ENCODE results near the gene TMEM218. TPM values are rescaled to one million over a fixed set of nuclear protein-coding genes. Genes with fewer than 3 reads are reported as not detected.

Gene TMEM218
- total RNA-seq, 1 donor from 2014 or later, result 11.9 TPM

DNA sequence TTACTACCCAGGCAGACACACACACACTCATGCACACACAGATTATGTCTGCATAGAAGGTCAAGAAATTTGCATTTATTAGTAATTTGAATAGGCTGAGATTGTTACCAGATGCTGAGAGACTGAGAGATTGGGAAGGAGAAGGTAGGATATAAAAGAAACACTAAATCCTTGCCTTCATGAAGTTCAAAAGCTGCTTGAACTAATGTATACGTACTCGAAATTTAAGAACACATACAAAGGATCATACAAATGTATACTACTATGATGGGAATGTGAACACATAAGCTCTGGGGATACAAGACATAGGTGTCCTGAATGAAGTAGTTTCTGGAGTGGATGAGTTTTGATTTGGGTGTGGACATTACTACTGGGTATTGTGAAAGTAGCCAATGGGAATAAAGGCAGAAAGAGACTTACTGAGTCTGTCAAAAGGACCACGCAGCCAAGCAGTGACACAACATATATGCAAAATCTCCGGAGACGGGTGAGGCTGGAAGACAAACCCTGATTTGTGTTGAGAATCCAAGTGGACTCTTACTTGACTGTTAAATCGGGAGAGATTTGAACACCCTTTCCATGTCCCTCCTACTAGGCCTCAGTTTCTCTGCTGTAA lies 45.8 kb upstream of the TMEM218 start:
- no peak overlapping the region for H3K4me3 ChIP-seq (ENCODE audit: insufficient read depth, low read depth, low read length)
- no peaks in the 10 kb centered on the region for H3K4me1 ChIP-seq (ENCODE audit: insufficient read depth, low read length)
- H3K27me3 ChIP-seq (ENCODE audit: insufficient read depth, low read length), result no peaks in the 10 kb centered on the region
- Mint-ChIP-seq H3K27me3 (ENCODE audit: low read depth, unreplicated experiment) (peaks cover 14% of the 10 kb centered on the region), H3K27ac (ENCODE audit: unreplicated experiment) (no peak overlapping the region), H3K4me3 (ENCODE audit: unreplicated experiment) (no peak overlapping the region), H3K36me3 (ENCODE audit: low read depth, unreplicated experiment) (peaks cover 8% of the 10 kb centered on the region), H3K4me1 (ENCODE audit: low read depth, unreplicated experiment) (no peaks in the 10 kb centered on the region), H3K9me3 (ENCODE audit: unreplicated experiment) (peaks cover 2% of the 10 kb centered on the region)
- H3K9me3 ChIP-seq (ENCODE audit: insufficient read depth, low read depth, low read length), result no peaks in the 10 kb centered on the region
- no peaks in the 10 kb centered on the region for H3K36me3 ChIP-seq (ENCODE audit: insufficient read depth, low read length)
- H3K4me2 ChIP-seq (ENCODE audit: low read length), result no peak overlapping the region
- no peak overlapping the region for H3K9ac ChIP-seq (ENCODE audit: low read length)
- no peak for TF ChIP-seq EZH2 (IDR thresholded peaks at IDR 0.05; ENCODE audit: insufficient read depth, low read length)
- TF ChIP-seq, protein P1, sequence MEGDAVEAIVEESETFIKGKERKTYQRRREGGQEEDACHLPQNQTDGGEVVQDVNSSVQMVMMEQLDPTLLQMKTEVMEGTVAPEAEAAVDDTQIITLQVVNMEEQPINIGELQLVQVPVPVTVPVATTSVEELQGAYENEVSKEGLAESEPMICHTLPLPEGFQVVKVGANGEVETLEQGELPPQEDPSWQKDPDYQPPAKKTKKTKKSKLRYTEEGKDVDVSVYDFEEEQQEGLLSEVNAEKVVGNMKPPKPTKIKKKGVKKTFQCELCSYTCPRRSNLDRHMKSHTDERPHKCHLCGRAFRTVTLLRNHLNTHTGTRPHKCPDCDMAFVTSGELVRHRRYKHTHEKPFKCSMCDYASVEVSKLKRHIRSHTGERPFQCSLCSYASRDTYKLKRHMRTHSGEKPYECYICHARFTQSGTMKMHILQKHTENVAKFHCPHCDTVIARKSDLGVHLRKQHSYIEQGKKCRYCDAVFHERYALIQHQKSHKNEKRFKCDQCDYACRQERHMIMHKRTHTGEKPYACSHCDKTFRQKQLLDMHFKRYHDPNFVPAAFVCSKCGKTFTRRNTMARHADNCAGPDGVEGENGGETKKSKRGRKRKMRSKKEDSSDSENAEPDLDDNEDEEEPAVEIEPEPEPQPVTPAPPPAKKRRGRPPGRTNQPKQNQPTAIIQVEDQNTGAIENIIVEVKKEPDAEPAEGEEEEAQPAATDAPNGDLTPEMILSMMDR (IDR thresholded peaks at IDR 0.05; ENCODE audit: insufficient read depth, low read depth, low read length), result no peak
- DNase-seq (ENCODE audit: low read depth) (no peak), FAIRE-seq (no peak)
- H3K27ac ChIP-seq (ENCODE audit: low read depth, low read length), result no peak overlapping the region
- H2AFZ ChIP-seq (ENCODE audit: low read depth, low read length), result no peak overlapping the region
- no peaks in the 10 kb centered on the region for H3K79me2 ChIP-seq (ENCODE audit: insufficient read depth, low read length)
- no peaks in the 10 kb centered on the region for H4K20me1 ChIP-seq (ENCODE audit: insufficient read depth, low read length)

DNA sequence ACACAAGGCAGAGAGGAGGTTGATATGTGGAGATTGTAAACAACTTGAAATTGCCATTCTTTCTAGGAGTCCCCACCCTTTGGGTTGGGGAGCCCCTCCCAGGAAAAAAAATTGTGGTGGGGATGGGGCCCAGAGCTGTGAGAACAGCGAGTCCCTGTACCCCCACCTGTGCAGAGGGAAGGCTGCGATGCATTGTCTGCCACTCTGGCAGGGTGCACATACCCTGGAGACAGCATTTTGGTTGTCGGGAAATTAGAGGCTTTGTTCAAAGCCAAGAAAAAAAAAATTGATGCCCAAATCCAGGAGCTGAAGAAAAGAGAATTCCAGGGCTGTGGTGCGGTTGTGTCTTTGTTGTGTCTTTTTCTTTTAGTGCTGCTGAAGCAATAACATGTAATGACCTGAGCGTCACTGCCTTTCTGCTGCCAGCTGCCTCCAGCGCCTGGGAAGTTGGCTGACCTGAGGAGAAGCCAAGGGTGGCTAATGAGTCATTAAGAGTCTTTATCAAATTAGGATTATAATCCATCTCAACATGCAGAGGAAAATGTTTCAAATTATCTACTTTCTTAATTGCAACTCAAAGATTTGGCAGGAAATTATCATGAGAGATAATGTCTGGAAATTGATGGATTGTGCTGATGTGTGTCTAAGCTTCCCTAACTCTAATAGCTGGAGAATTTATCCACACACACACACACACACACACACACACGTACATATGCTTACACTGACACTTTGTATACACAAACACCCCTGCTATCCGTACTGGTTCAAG lies 45.1 kb upstream of the TMEM218 start:
- Histone ChIP-seq H3K27ac (ENCODE audit: low read depth, low read length) (no peak overlapping the region), H3K9ac (ENCODE audit: low read length) (no peak overlapping the region), H4K20me1 (ENCODE audit: insufficient read depth, low read length) (no peaks in the 10 kb centered on the region), H3K4me3 (ENCODE audit: insufficient read depth, low read depth, low read length) (no peak overlapping the region), H3K9me3 (ENCODE audit: insufficient read depth, low read depth, low read length) (no peaks in the 10 kb centered on the region), H3K79me2 (ENCODE audit: insufficient read depth, low read length) (no peaks in the 10 kb centered on the region), H3K4me2 (ENCODE audit: low read length) (no peak overlapping the region), H3K27me3 (ENCODE audit: insufficient read depth, low read length) (no peaks in the 10 kb centered on the region), H3K4me1 (ENCODE audit: insufficient read depth, low read length) (no peaks in the 10 kb centered on the region), H2AFZ (ENCODE audit: low read depth, low read length) (no peak overlapping the region), H3K36me3 (ENCODE audit: insufficient read depth, low read length) (no peaks in the 10 kb centered on the region)
- H3K9me3 Mint-ChIP-seq (ENCODE audit: unreplicated experiment), result peaks cover 2% of the 10 kb centered on the region
- H3K36me3 Mint-ChIP-seq (ENCODE audit: low read depth, unreplicated experiment), result peaks cover 8% of the 10 kb centered on the region
- FAIRE-seq (no peak), DNase-seq (ENCODE audit: low read depth) (no peak)
- H3K27me3 Mint-ChIP-seq (ENCODE audit: low read depth, unreplicated experiment), result peaks cover 17% of the 10 kb centered on the region
- H3K4me1 Mint-ChIP-seq (ENCODE audit: low read depth, unreplicated experiment), result no peaks in the 10 kb centered on the region
- no peak overlapping the region for H3K4me3 Mint-ChIP-seq (ENCODE audit: unreplicated experiment)
- no peak overlapping the region for H3K27ac Mint-ChIP-seq (ENCODE audit: unreplicated experiment)
- TF ChIP-seq, protein P1 (IDR thresholded peaks at IDR 0.05; ENCODE audit: insufficient read depth, low read depth, low read length), result no peak
- no peak for TF ChIP-seq EZH2 (IDR thresholded peaks at IDR 0.05; ENCODE audit: insufficient read depth, low read length)

DNA sequence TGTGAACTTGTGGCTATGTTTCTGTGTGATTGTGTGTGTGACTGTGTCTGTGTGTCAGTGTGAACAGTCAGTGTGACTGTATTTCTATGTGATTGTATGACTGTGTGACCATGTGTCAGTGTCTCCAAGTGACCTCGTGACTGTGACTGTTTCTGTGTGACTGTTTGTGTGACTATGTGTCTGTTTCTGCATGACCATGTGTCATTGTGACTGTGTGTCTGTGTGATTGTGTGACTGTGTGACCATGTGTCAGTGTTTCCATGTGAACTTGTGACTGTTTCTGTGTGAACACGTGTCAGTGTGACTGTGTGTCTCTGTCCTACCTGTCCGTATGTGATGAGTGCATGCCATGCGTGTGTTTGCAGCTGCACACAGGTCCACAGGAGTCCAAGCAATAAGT lies 44.3 kb upstream of the TMEM218 start:
- H4K20me1 ChIP-seq (ENCODE audit: insufficient read depth, low read length), result no peaks in the 10 kb centered on the region
- H3K4me1 ChIP-seq (ENCODE audit: insufficient read depth, low read length), result no peaks in the 10 kb centered on the region
- Mint-ChIP-seq H3K27me3 (ENCODE audit: low read depth, unreplicated experiment) (peaks cover 17% of the 10 kb centered on the region), H3K36me3 (ENCODE audit: low read depth, unreplicated experiment) (peaks cover 8% of the 10 kb centered on the region), H3K4me3 (ENCODE audit: unreplicated experiment) (no peak overlapping the region), H3K9me3 (ENCODE audit: unreplicated experiment) (peaks cover 2% of the 10 kb centered on the region), H3K4me1 (ENCODE audit: low read depth, unreplicated experiment) (no peaks in the 10 kb centered on the region), H3K27ac (ENCODE audit: unreplicated experiment) (no peak overlapping the region)
- H3K4me3 ChIP-seq (ENCODE audit: insufficient read depth, low read depth, low read length), result no peak overlapping the region
- no peaks in the 10 kb centered on the region for H3K27me3 ChIP-seq (ENCODE audit: insufficient read depth, low read length)
- no peak for TF ChIP-seq EZH2 (IDR thresholded peaks at IDR 0.05; ENCODE audit: insufficient read depth, low read length)
- TF ChIP-seq, protein P1 (IDR thresholded peaks at IDR 0.05; ENCODE audit: insufficient read depth, low read depth, low read length), result no peak
- no peak for FAIRE-seq
- H3K4me2 ChIP-seq (ENCODE audit: low read length), result no peak overlapping the region
- H3K79me2 ChIP-seq (ENCODE audit: insufficient read depth, low read length), result no peaks in the 10 kb centered on the region
- H2AFZ ChIP-seq (ENCODE audit: low read depth, low read length), result no peak overlapping the region
- no peak for DNase-seq (ENCODE audit: low read depth)
- H3K27ac ChIP-seq (ENCODE audit: low read depth, low read length), result no peak overlapping the region
- no peaks in the 10 kb centered on the region for H3K36me3 ChIP-seq (ENCODE audit: insufficient read depth, low read length)
- H3K9ac ChIP-seq (ENCODE audit: low read length), result no peak overlapping the region
- no peaks in the 10 kb centered on the region for H3K9me3 ChIP-seq (ENCODE audit: insufficient read depth, low read depth, low read length)
